Endodermal cell (in vitro differentiated cells): ENCODE measurements around the gene AGAP3. TPM values are rescaled to one million over a fixed set of nuclear protein-coding genes. Genes with fewer than 3 reads are reported as not detected.

Experiments
- DNase-seq: peaks from one replicate; pipeline ENCODE4 v3.0.0-alpha.2; 2017
- H3K27ac ChIP-seq: 2 replicates; pipeline ENCODE4 v1.5.1; 2013; ENCODE audit warnings: mild to moderate bottlenecking, low read depth, low read length, moderate library complexity
- H3K27me3 ChIP-seq: 2 replicates; pipeline ENCODE4 v1.6.1; 2013; ENCODE audit warnings: mild to moderate bottlenecking, low read length, moderate library complexity; ENCODE audit not compliant: insufficient read depth, control insufficient read depth, poor library complexity, severe bottlenecking
- H3K36me3 ChIP-seq: 2 replicates; pipeline ENCODE4 v1.7.0; 2013; ENCODE audit warnings: mild to moderate bottlenecking, low read length, moderate library complexity; ENCODE audit not compliant: control insufficient read depth, insufficient read depth
- H3K4me1 ChIP-seq: one replicate; pipeline ENCODE4 v1.7.0; 2013; ENCODE audit warnings: low read length; ENCODE audit not compliant: control insufficient read depth, insufficient read depth
- H3K4me3 ChIP-seq: 2 replicates; pipeline ENCODE4 v1.5.1; 2013; ENCODE audit warnings: mild to moderate bottlenecking, low read length, moderate library complexity
- H3K9ac ChIP-seq: 2 replicates; pipeline ENCODE4 v1.6.1; 2013; ENCODE audit warnings: mild to moderate bottlenecking, low read length, moderate library complexity; ENCODE audit not compliant: poor library complexity, severe bottlenecking; ENCODE audit errors: extremely low read depth
- H3K9me3 ChIP-seq: 2 replicates; pipeline ENCODE4 v1.6.1; 2013; ENCODE audit warnings: mild to moderate bottlenecking, low read length, moderate library complexity; ENCODE audit not compliant: control insufficient read depth
- H3K27ac Mint-ChIP-seq: 2 replicates; pipeline ENCODE4 v1.8.0; 2020; ENCODE audit warnings: mixed read lengths
- H3K27me3 Mint-ChIP-seq: 2 replicates; pipeline ENCODE4 v1.8.0; 2021; ENCODE audit warnings: mild to moderate bottlenecking, mixed read lengths; ENCODE audit not compliant: insufficient read depth
- H3K36me3 Mint-ChIP-seq: 2 replicates; pipeline ENCODE4 v1.8.0; 2020; ENCODE audit warnings: low read depth, mixed read lengths
- H3K4me1 Mint-ChIP-seq: 2 replicates; pipeline ENCODE4 v1.8.0; 2020; ENCODE audit warnings: mixed read lengths
- H3K4me3 Mint-ChIP-seq: 2 replicates; pipeline ENCODE4 v1.8.0; 2020; ENCODE audit warnings: mild to moderate bottlenecking, moderate library complexity, mixed read lengths
- H3K9me3 Mint-ChIP-seq: 2 replicates; pipeline ENCODE4 v1.8.0; 2020; ENCODE audit warnings: mild to moderate bottlenecking, mixed read lengths
- CTCF ChIP-seq: fragments of 200-600 bp; sonication (generic); conservative IDR thresholded peaks from 2 replicates; pipeline ENCODE4 v1.5.0; 2021; ENCODE audit warnings: antibody characterized with exemption, mild to moderate bottlenecking
- WGBS, 2 experiments: methylation state at CpG; one replicate each; pipeline versions ENCODE4 v1.1.5 to v1.1.7; 2013; ENCODE audit warnings: missing lambda C conversion rate in 2 of 2, mixed read lengths in 1 of 2; ENCODE audit not compliant: insufficient coverage in 1 of 2, insufficient read length in 1 of 2; 5-methylcytosine and 5-hydroxymethylcytosine counted together
- total RNA-seq, 2 donors: library from RNA; stranded (reverse); fragmentation: NEBNext Ultra II Directional in 1 of 2; extraction: Animal tissue kit (Norgen Biotek cat#: 25700) in 1 of 2; gene quantifications; 2 replicates in 1 of 2; 3 replicates in 1 of 2; pipeline ENCODE4 v1.2.1, GENCODE V29; 2021

AGAP3 gene
- total RNA-seq, 2 donors from 2014 or later, result 113 to 116 TPM

DNA sequence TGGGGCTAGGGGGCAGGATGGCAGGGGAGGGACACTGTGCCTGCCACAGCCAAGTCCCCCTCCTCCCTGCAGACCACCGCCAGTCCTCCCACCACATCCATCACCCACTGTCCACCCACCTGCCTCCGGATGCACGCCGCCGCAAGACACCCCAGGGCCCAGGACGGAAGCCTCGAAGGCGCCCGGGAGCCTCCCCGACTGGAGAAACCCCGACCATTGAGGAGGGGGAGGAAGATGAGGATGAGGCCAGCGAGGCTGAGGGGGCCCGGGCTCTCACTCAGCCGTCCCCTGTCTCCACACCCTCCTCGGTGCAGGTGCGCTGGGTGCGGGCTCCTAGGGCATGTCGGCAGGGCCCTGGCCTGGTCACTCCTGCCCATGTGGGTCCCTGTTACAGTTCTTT is 21.8 kb upstream of the AGAP3 start:
- Histone ChIP-seq H3K9me3 (no peaks in the 10 kb centered on the region), H3K27me3 (no peaks in the 10 kb centered on the region), H3K27ac (no peak overlapping the region), H3K9ac (no peak overlapping the region), H3K36me3 (peaks cover 48% of the 10 kb centered on the region), H3K4me1 (peaks cover 10% of the 10 kb centered on the region), H3K4me3 (no peak overlapping the region)
- peaks cover 36% of the 10 kb centered on the region for H3K36me3 Mint-ChIP-seq
- no peak overlapping the region for H3K4me3 Mint-ChIP-seq
- H3K4me1 Mint-ChIP-seq, result peaks cover 18% of the 10 kb centered on the region
- no peaks in the 10 kb centered on the region for H3K27me3 Mint-ChIP-seq
- 98 to 100% methylated on average over 4 to 18 of the region's 18 CpGs for WGBS, 2 experiments
- TF ChIP-seq CTCF, result no peak
- DNase-seq, result no peak
- H3K9me3 Mint-ChIP-seq, result no peaks in the 10 kb centered on the region
- H3K27ac Mint-ChIP-seq, result no peak overlapping the region

DNA sequence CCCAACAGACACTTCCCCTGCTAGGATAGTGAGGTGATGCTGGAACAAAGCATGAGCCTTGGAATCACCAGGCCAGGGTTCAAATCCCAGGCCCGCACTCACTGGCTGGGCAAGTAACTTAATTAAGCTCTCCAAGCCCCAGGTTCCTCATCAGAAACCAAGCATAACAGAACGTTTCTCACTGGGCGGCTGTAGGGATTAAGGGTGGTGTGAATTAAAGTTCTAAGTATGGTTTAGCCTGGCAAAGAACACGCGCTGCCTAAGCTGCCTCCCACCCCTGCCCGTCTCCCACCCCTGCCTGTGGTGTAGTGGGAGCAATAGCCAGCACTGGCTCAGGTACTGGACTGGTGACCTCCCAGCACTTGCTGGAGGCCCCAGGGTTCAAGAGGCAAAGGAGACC is 21.3 kb upstream of the AGAP3 start:
- no peak for DNase-seq
- no peak for TF ChIP-seq CTCF
- Histone ChIP-seq H3K36me3 (peaks cover 53% of the 10 kb centered on the region), H3K9ac (no peak overlapping the region), H3K4me1 (peaks cover 10% of the 10 kb centered on the region), H3K4me3 (no peak overlapping the region), H3K27ac (no peak overlapping the region), H3K9me3 (no peaks in the 10 kb centered on the region), H3K27me3 (no peaks in the 10 kb centered on the region)
- no peaks in the 10 kb centered on the region for H3K9me3 Mint-ChIP-seq
- H3K27me3 Mint-ChIP-seq, result no peaks in the 10 kb centered on the region
- no peak overlapping the region for H3K27ac Mint-ChIP-seq
- peaks cover 37% of the 10 kb centered on the region for H3K36me3 Mint-ChIP-seq
- no peak overlapping the region for H3K4me3 Mint-ChIP-seq
- WGBS, 2 experiments, result 96% methylated on average over 6 of the region's 6 CpGs; no CpG with 5 or more reads in 1 of the 2 experiments
- peaks cover 18% of the 10 kb centered on the region for H3K4me1 Mint-ChIP-seq

DNA sequence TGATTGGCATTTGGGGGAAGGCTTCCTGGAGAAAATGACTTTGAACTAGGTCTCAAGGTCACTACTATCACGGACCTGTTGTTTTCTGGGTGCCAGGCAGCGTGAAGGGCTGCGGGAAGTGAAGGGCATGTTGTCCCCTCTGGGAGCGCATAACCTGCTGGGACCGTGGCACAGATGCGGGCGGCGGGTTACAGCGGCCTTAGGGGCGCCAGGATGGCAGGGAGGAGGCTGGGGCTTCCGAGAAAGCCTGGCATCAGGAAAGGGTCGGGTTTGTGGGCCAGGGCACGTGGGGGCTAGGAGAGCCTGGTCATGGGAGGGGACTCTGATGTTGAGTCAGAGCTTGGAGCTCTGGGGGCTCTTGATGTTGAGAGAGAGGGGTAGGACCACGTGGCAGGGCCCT is 20.8 kb upstream of the AGAP3 start:
- Histone ChIP-seq H3K27ac (no peak overlapping the region), H3K9me3 (no peaks in the 10 kb centered on the region), H3K9ac (no peak overlapping the region), H3K27me3 (no peaks in the 10 kb centered on the region), H3K36me3 (peaks cover 58% of the 10 kb centered on the region), H3K4me3 (no peak overlapping the region), H3K4me1 (peaks cover 10% of the 10 kb centered on the region)
- no peaks in the 10 kb centered on the region for H3K27me3 Mint-ChIP-seq
- H3K36me3 Mint-ChIP-seq, result peaks cover 40% of the 10 kb centered on the region
- WGBS, 2 experiments, result 94 to 95% methylated on average over 12 to 14 of the region's 14 CpGs
- no peaks in the 10 kb centered on the region for H3K9me3 Mint-ChIP-seq
- no peak for DNase-seq
- H3K4me3 Mint-ChIP-seq, result no peak overlapping the region
- H3K27ac Mint-ChIP-seq, result no peak overlapping the region
- TF ChIP-seq CTCF, result no peak
- peaks cover 18% of the 10 kb centered on the region for H3K4me1 Mint-ChIP-seq
